ENCODE data around the gene GPR78.

The GPR78 gene

GRCh38 chr4:8577046-8577445 lies 3.1 kb upstream of the GPR78 start:
- no peak overlapping the region for H3K27ac ChIP-seq
- TF ChIP-seq, protein P1, sequence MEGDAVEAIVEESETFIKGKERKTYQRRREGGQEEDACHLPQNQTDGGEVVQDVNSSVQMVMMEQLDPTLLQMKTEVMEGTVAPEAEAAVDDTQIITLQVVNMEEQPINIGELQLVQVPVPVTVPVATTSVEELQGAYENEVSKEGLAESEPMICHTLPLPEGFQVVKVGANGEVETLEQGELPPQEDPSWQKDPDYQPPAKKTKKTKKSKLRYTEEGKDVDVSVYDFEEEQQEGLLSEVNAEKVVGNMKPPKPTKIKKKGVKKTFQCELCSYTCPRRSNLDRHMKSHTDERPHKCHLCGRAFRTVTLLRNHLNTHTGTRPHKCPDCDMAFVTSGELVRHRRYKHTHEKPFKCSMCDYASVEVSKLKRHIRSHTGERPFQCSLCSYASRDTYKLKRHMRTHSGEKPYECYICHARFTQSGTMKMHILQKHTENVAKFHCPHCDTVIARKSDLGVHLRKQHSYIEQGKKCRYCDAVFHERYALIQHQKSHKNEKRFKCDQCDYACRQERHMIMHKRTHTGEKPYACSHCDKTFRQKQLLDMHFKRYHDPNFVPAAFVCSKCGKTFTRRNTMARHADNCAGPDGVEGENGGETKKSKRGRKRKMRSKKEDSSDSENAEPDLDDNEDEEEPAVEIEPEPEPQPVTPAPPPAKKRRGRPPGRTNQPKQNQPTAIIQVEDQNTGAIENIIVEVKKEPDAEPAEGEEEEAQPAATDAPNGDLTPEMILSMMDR (IDR thresholded peaks at IDR 0.05) = no peak
- no peak for TF ChIP-seq ZFX (IDR thresholded peaks at IDR 0.05; ENCODE audit: borderline replicate concordance)

DNA sequence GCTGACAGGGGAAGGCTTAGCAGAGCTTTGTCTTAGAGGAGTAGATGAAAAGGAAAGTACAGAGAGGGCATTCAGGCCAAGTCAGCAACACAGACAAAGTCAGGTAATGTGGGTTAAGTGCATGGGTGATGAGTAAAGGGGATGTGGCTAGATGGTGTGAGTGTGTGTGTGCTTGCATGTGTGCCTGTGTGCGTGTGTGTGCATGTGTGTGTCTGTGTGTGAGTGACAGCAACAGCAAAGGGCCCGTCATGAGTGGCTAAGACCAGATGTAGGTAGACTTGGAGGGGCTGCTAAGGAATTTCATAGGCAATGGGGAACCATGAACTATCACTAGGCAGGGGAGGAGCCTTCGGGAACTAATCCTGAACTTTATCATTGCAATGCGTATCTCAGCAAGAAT lies 2.2 kb upstream of the GPR78 start:
- TF ChIP-seq ZFX (IDR thresholded peaks at IDR 0.05; ENCODE audit: borderline replicate concordance) = no peak
- TF ChIP-seq, protein P1 (IDR thresholded peaks at IDR 0.05) = no peak
- no peak overlapping the region for H3K27ac ChIP-seq

- TF ChIP-seq, protein P1 (IDR thresholded peaks at IDR 0.05) = no peak
- no peak for TF ChIP-seq ZFX (IDR thresholded peaks at IDR 0.05; ENCODE audit: borderline replicate concordance)
- H3K27ac ChIP-seq = no peak overlapping the region
Measured at GRCh38 chr4:8578717-8579116, 1.5 kb upstream of the GPR78 start.

GRCh38 chr4:8579526-8580320 lies 469 bp upstream of the GPR78 start:
- H3K27ac ChIP-seq = no peak overlapping the region
- no peak for TF ChIP-seq ZFX (IDR thresholded peaks at IDR 0.05; ENCODE audit: borderline replicate concordance)
- TF ChIP-seq, protein P1 (IDR thresholded peaks at IDR 0.05) = no peak

DNA sequence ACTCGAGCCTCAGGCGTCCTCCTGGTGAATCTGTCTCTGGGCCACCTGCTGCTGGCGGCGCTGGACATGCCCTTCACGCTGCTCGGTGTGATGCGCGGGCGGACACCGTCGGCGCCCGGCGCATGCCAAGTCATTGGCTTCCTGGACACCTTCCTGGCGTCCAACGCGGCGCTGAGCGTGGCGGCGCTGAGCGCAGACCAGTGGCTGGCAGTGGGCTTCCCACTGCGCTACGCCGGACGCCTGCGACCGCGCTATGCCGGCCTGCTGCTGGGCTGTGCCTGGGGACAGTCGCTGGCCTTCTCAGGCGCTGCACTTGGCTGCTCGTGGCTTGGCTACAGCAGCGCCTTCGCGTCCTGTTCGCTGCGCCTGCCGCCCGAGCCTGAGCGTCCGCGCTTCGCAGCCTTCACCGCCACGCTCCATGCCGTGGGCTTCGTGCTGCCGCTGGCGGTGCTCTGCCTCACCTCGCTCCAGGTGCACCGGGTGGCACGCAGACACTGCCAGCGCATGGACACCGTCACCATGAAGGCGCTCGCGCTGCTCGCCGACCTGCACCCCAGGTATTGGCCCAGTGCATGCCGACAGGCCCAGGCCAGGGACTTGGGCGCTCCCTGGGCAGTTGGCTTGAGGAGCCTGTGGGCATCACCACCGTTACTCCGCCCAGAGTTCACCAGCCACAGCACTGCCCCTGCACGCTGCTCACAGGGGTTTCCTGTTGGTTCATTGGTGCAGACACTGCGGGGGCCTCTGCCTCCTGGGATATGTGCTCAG lies 1.1 kb downstream of the GPR78 start:
- H3K27ac ChIP-seq = no peak overlapping the region
- TF ChIP-seq ZFX (IDR thresholded peaks at IDR 0.05; ENCODE audit: borderline replicate concordance) = no peak
- TF ChIP-seq, protein P1 (IDR thresholded peaks at IDR 0.05) = no peak

GRCh38 chr4:8582016-8582415 lies 1.8 kb downstream of the GPR78 start:
- no peak overlapping the region for H3K27ac ChIP-seq
- no peak for TF ChIP-seq ZFX (IDR thresholded peaks at IDR 0.05; ENCODE audit: borderline replicate concordance)
- TF ChIP-seq, protein P1 (IDR thresholded peaks at IDR 0.05) = no peak

DNA sequence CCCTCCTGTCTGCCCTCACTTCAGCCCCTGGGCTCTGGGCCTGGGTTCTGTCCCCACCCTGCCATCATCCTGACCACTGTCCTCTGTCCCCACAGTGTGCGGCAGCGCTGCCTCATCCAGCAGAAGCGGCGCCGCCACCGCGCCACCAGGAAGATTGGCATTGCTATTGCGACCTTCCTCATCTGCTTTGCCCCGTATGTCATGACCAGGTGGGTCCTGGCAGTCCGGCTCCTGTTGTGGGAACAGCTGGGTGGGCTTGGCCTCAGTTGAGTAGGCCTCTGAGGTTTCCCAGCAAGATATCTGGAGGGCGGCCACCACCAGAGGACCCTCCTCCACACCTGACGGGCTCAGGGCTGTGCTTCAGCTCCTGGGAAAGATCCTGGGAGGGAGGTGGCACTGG lies 2.2 kb downstream of the GPR78 start:
- no peak overlapping the region for H3K27ac ChIP-seq
- TF ChIP-seq ZFX (IDR thresholded peaks at IDR 0.05; ENCODE audit: borderline replicate concordance) = no peak
- TF ChIP-seq, protein P1 (IDR thresholded peaks at IDR 0.05) = no peak

Measured in 22Rv1 (cell line).